ENCODE measurements around the gene LDB3. TPM values are rescaled to one million over a fixed set of nuclear protein-coding genes. Genes with fewer than 3 reads are reported as not detected.

Gene LDB3
- total RNA-seq, 1 experiment from 2014 or later: 0.20 TPM

- RAD21 ChIA-PET (ENCODE audit: low non-redundant PET in 1 of 2, low total read pairs in 2 of 2, uncharacterized antibody in 2 of 2, unreplicated experiment in 2 of 2): no interaction called here
- ATAC-seq (no peak), DNase-seq (ENCODE audit: low read depth, low spot score) (no peak)
- no TSS peak for BruUV-seq (replicated peaks)
- Histone ChIP-seq H3K9ac (ENCODE audit: low read length) (peak overlapping the region; percentile 80; the same call in 1 of the 2 replicates), H4K20me1 (ENCODE audit: insufficient read depth) (peaks cover 4% of the 10 kb centered on the region; the same call in 1 of the 2 replicates), H3K9me3 (ENCODE audit: control insufficient read depth in 1 of 2, insufficient read depth in 1 of 2, low read depth in 1 of 2, low read length in 2 of 2) (no peaks in the 10 kb centered on the region), H3K4me3 (replicated peaks in 1 of 2; ENCODE audit: low read depth in 1 of 2, low read length in 2 of 2) (peak overlapping the region; percentile 77 to 81), H3K79me2 (ENCODE audit: insufficient read depth, low read length) (peaks cover 73% of the 10 kb centered on the region), H3K27me3 (ENCODE audit: insufficient read depth, low read length) (no peaks in the 10 kb centered on the region), H3K36me3 (ENCODE audit: control insufficient read depth in 1 of 2, insufficient read depth in 2 of 2, low read length in 2 of 2) (no peaks in the 10 kb centered on the region), H3K4me1 (ENCODE audit: control insufficient read depth in 1 of 2, insufficient read depth in 2 of 2, low read length in 2 of 2) (peaks cover 19 to 27% of the 10 kb centered on the region in 2 experiments), H3K27ac (ENCODE audit: low read depth, low read length) (no peak overlapping the region; the same call in 1 of the 2 replicates), H2AFZ (ENCODE audit: low read depth, low read length, poor library complexity, severe bottlenecking) (no peak overlapping the region), H3K4me2 (ENCODE audit: low read length) (peak overlapping the region; percentile 69), H3K9me2 (ENCODE audit: insufficient read depth) (no peaks in the 10 kb centered on the region)
- TF ChIP-seq FOSL1 (IDR thresholded peaks at IDR 0.05; ENCODE audit: low read depth): 0 out of 2 replicates have a peak, but pooled peaks have one; percentile 4
- no peak for TF ChIP-seq POLR2A (IDR thresholded peaks at IDR 0.05; ENCODE audit: borderline replicate concordance, extremely low read depth, insufficient read depth, insufficient read length)
- POLR2A ChIA-PET: no interaction called here
- CTCF ChIA-PET: interaction anchor here (1.2 to 1.4 kb wide), 3 partner anchors 12 to 142 kb away, joined by 3 to 4 read pairs (median 4); no protein-coding TSS in a partner anchor
- intact Hi-C loops (cut with micrococcal nuclease): loop anchor here (5.0 kb wide), 1 partner anchor 236 kb away; the partner anchor contains the start of gene WAPL
These were observed 90.1 kb downstream of the LDB3 start for GRCh38 chr10:86758189-86759072.

GRCh38 chr10:86759073-86759672 is 90.9 kb downstream of the LDB3 start:
- intact Hi-C loops (cut with micrococcal nuclease): loop anchor here (5.0 kb wide), 1 partner anchor 237 kb away; the partner anchor contains the start of gene WAPL
- H3K4me3 ChIP-seq (replicated peaks in 1 of 2; ENCODE audit: low read depth in 1 of 2, low read length in 2 of 2): no peak overlapping the region
- ChIA-PET CTCF (no interaction called here), POLR2A (no interaction called here), RAD21 (ENCODE audit: low non-redundant PET in 1 of 2, low total read pairs in 2 of 2, uncharacterized antibody in 2 of 2, unreplicated experiment in 2 of 2) (no interaction called here)
- no peak overlapping the region for H3K27ac ChIP-seq (ENCODE audit: low read depth, low read length)
- H3K9me3 ChIP-seq (ENCODE audit: control insufficient read depth in 1 of 2, insufficient read depth in 1 of 2, low read depth in 1 of 2, low read length in 2 of 2): no peaks in the 10 kb centered on the region
- H3K36me3 ChIP-seq (ENCODE audit: control insufficient read depth in 1 of 2, insufficient read depth in 2 of 2, low read length in 2 of 2): no peaks in the 10 kb centered on the region
- H3K79me2 ChIP-seq (ENCODE audit: insufficient read depth, low read length): peaks cover 79% of the 10 kb centered on the region
- no peak for DNase-seq (ENCODE audit: low read depth, low spot score)
- H3K9me2 ChIP-seq (ENCODE audit: insufficient read depth): no peaks in the 10 kb centered on the region
- H3K4me1 ChIP-seq (ENCODE audit: control insufficient read depth in 1 of 2, insufficient read depth in 2 of 2, low read length in 2 of 2): peaks cover 19 to 27% of the 10 kb centered on the region in 2 experiments
- no peak overlapping the region for H2AFZ ChIP-seq (ENCODE audit: low read depth, low read length, poor library complexity, severe bottlenecking)
- ATAC-seq: no peak
- H4K20me1 ChIP-seq (ENCODE audit: insufficient read depth): peaks cover 4% of the 10 kb centered on the region; the same call in 1 of the 2 replicates
- H3K9ac ChIP-seq (ENCODE audit: low read length): no peak overlapping the region
- no peaks in the 10 kb centered on the region for H3K27me3 ChIP-seq (ENCODE audit: insufficient read depth, low read length)
- no TSS peak for BruUV-seq (replicated peaks)
- peak overlapping the region; percentile 69; the same call in 1 of the 2 replicates for H3K4me2 ChIP-seq (ENCODE audit: low read length)
- TF ChIP-seq JUND (IDR thresholded peaks at IDR 0.05) (no peak), SIN3A (IDR thresholded peaks at IDR 0.05; ENCODE audit: low read depth) (no peak), EZH2phosphoT487 (IDR thresholded peaks at IDR 0.05; ENCODE audit: borderline replicate concordance) (no peak), YY1 (IDR thresholded peaks at IDR 0.05; ENCODE audit: extremely low read depth, insufficient replicate concordance, low read depth, low read length) (no peak), SRF (IDR thresholded peaks at IDR 0.05; ENCODE audit: low read depth) (no peak), SP1 (IDR thresholded peaks at IDR 0.05; ENCODE audit: low read depth) (no peak), CBX3 (IDR thresholded peaks at IDR 0.05; ENCODE audit: low read depth) (no peak), EZH2 (IDR thresholded peaks at IDR 0.05) (no peak), EGR1 (IDR thresholded peaks at IDR 0.05; ENCODE audit: low read depth) (no peak), ZFX (IDR thresholded peaks at IDR 0.05) (no peak)
- TF ChIP-seq, protein P1, sequence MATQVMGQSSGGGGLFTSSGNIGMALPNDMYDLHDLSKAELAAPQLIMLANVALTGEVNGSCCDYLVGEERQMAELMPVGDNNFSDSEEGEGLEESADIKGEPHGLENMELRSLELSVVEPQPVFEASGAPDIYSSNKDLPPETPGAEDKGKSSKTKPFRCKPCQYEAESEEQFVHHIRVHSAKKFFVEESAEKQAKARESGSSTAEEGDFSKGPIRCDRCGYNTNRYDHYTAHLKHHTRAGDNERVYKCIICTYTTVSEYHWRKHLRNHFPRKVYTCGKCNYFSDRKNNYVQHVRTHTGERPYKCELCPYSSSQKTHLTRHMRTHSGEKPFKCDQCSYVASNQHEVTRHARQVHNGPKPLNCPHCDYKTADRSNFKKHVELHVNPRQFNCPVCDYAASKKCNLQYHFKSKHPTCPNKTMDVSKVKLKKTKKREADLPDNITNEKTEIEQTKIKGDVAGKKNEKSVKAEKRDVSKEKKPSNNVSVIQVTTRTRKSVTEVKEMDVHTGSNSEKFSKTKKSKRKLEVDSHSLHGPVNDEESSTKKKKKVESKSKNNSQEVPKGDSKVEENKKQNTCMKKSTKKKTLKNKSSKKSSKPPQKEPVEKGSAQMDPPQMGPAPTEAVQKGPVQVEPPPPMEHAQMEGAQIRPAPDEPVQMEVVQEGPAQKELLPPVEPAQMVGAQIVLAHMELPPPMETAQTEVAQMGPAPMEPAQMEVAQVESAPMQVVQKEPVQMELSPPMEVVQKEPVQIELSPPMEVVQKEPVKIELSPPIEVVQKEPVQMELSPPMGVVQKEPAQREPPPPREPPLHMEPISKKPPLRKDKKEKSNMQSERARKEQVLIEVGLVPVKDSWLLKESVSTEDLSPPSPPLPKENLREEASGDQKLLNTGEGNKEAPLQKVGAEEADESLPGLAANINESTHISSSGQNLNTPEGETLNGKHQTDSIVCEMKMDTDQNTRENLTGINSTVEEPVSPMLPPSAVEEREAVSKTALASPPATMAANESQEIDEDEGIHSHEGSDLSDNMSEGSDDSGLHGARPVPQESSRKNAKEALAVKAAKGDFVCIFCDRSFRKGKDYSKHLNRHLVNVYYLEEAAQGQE (IDR thresholded peaks at IDR 0.05; ENCODE audit: low read depth): no peak
- TF ChIP-seq, protein P2, sequence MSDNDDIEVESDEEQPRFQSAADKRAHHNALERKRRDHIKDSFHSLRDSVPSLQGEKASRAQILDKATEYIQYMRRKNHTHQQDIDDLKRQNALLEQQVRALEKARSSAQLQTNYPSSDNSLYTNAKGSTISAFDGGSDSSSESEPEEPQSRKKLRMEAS (IDR thresholded peaks at IDR 0.05): no peak

Data from HCT116 (cell line).